ENCODE measurements around the gene ARID3A.
"Not testable (repeated sequence)": the region's sequence is repeated elsewhere in the genome, so short reads cannot be mapped to it uniquely, and the experiment has no call there.

ARID3A gene

DNA sequence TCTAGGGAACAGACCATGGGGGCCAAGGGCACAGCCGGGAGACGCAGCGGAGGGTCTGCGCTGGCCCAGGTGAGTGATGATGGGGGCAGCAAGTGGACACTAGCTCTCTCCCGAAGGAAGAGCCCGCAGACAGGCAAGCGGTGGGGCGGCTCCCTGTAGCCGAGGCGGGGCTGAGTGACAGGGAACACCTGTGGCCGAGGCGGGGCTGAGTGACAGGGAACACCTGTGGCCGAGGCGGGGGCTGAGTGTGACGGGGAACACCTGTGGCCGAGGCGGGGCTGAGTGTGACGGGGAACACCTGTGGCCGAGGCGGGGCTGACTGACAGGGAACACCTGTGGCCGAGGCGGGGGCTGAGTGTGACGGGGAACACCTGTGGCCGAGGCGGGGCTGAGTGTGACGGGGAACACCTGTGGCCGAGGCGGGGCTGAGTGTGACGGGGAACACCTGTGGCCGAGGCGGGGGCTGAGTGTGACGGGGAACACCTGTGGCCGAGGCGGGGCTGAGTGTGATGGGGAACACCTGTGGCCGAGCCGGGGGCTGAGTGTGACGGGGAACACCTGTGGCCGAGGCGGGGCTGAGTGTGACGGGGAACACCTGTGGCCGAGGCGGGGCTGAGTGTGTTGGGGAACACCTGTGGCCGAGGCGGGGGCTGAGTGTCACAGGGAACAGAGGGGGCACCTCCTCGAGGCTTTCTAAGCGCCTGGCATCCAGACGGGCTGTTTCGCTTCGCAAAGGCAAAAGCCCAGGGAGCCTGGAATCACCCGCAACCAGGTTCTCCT, 34.2 kb upstream of the ARID3A start:
- not testable (repeated sequence) for DNase-seq

GRCh38 chr19:892243-892893, 33.5 kb upstream of the ARID3A start:
- DNase-seq: no peak

- peak; percentile 75 to 77 for DNase-seq
These were observed 32.7 kb upstream of the ARID3A start, which contains the start of the genes MED16 and RNU6-9 for GRCh38 chr19:892894-893689. Gene MED16, minus strand, starts transcription at chr19:893187. Its CDS starts 2,056 bp downstream, at chr19:891131. Gene RNU6-9, plus strand, starts transcription at chr19:893484.

- DNase-seq: no peak
These were observed 29.4 kb upstream of the ARID3A start for GRCh38 chr19:896434-896833.

- DNase-seq: no peak
These were observed 28.8 kb upstream of the ARID3A start for GRCh38 chr19:896999-897398.

- no peak for DNase-seq
These were observed 28.3 kb upstream of the ARID3A start for GRCh38 chr19:897442-898039.

- peak in 1 of 2 experiments; percentile 43 for DNase-seq
These were observed 27.2 kb upstream of the ARID3A start for GRCh38 chr19:898663-899062.

DNA sequence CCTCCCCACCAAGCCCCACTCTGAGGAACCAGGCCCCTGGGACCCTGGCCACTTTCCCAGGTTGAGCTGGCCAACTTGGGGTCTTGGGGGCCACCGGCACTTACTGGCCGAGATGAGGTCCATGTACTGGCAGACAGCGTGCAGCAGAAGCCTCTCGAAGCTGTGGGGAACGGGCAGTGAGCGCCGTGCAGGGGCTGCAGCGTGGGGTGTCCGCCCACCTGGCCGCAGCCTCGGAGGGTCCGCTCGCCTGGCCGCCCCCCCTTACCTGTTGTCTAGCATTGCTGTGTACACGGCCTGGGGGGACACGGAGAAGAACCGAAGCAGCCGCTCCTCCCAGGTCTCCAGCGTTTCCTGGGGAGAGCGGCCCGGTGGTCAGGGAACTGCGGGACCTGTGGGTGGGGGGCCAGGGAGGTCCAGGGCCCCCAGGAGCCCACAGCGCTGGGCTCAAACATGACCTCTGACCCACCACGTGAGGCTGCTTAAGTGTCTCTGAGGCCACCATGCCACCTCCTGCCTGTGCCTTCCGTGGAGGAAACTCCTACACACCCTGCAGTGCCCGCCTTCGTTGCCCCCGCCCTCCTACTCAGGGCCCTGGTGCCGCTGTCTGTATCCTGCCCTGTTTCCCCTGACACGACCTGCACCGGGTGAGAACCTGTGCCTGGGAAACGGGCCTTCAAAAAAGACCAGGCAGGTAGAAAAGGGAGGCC, 26.3 kb upstream of the ARID3A start:
- no peak for DNase-seq

- no peak for DNase-seq
These were observed 25.9 kb upstream of the ARID3A start for GRCh38 chr19:900043-900301.

- DNase-seq: no peak
These were observed 25.3 kb upstream of the ARID3A start for GRCh38 chr19:900302-901111.

DNA sequence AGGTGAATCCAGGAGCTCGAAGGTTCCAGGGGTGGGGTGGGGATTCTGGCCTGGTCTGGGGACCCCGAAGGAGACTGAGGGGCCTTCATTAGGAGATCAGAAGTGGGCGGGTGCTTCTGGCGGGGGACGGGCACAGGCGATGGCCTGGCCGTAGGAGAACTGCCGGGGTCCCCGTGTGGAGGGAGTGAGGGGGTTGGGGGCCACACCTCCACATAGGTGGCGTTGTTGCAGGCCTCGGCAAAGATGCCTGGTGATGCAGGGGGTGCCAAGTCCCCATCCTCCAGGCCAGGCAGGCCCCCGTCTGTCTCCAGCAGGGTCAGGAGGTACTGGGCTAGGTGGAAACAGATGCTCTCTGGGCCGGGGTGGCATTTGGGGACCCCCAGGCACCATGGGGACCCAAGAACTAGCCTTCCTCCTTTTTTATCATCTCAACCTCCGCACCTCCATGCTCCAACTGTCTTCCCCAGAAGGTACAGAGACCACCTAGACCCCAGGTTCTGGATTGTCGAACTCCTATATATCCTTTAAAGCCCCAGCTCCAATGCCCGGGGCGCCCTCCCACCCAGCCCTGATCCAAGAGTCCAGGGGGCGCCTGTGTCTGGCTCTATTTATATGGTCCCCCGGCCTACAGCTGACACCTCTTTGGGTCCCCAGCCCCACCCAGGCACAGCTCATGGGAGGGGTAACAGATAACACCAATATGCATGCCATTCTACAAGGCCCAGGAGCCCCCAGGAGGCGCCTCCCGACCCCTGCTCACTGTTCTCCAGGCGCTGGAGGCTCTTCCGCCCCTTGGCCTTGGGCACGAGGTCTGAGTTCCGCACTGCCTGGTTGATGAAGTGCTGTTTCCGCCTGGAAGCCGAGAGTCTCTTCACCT, 24.4 kb upstream of the ARID3A start:
- no peak for DNase-seq

GRCh38 chr19:902093-902370, 23.8 kb upstream of the ARID3A start:
- no peak for DNase-seq

GRCh38 chr19:902446-903226, 23.2 kb upstream of the ARID3A start:
- DNase-seq: no peak

GRCh38 chr19:903266-903797, 22.5 kb upstream of the ARID3A start:
- DNase-seq: no peak

- no peak for DNase-seq
These were observed 21.3 kb upstream of the ARID3A start for GRCh38 chr19:904545-904944.

- DNase-seq: no peak
These were observed 19.4 kb upstream of the ARID3A start for GRCh38 chr19:906480-906879.

DNA sequence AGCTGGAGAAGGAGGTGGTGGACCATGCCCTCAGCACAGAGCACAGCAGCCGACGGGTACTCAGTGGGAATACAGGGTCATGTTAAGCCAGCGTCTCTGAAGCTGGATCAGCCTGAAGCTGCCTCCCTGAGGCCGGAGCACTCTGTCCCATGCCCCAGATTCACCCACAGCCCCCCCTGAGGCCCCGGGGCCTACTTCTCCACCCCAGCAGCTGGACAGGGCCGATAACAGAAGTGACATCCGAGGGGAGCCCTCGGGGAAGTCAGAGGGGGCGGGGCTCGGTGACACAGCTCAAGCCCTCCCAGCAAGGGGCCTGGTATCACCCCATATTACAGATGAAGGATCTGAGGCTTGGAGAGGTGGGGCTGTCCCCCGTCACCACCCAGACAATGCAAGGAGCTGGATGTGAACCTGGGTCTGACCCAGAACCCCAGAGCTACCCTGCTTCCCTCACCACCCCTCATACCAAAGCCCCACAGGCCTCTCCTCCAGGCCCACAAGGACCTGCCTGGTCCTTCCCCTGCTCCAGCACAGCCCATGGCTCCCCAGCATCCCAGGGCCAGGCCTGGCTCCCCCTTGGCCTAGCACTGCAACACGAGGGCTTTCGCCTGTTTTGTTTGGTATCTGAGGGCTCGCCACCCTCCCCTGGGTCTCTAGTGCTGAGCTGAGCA, 18.5 kb upstream of the ARID3A start:
- no peak for DNase-seq

DNA sequence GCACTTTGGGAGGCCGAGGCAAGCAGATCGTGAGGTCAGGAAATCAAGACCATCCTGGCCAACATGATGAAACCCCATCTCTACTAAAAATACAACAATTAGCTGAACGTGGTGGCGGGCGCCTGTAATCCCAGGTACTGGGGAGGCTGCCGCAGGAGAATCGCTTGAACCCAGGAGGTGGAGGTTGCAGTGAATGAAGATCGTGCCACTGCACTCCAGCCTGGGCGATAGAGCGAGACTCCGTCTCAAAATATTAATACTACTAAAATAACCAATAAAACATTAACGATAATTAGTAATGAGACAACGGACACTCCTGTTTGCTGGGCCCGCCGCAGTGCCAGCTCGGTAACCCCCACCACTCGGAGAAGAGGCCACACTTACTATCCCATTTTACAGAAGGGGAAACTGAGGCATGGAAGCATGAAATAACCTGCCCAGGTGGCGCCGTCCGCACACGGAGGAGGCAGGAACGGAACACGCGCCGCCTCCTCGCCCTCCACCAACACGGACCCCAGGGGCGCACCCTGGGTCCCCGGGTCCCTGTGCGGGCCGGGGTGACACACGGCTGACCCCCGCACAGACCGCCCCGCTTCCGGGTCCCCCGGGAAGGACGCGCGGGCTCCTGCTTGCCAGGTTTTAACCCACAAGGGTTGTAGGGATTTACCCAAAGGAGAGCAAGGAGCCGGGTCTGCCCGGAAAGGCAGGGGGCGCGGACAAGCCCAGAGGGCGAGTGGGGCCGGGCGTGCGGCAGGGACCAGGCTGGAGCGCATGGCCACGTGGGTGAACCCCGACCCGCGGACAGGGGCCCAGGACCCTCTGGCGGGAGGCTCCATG, 14.4 kb upstream of the ARID3A start:
- DNase-seq: no peak

All from cerebellar nuclear complex (tissue), 1 donor.